Head of caudate nucleus (tissue), 42 donors: Measurements from ENCODE around the gene MYO3B.
"Not testable (repeated sequence)": the region's sequence is repeated elsewhere in the genome, so short reads cannot be mapped to it uniquely, and the experiment has no call there.

Experiments used
- DNase-seq, 42 donors: peaks; one replicate each; pipeline versions ENCODE4 v3.0.0 to v3.0.0-alpha.2; 2020 to 2021; ENCODE audit warnings: mixed read lengths in 7 of 42
- intact Hi-C: fragments of 100-400 bp; cut with DNase I; formaldehyde crosslinking; loops from one replicate; pipeline ENCODE4 v1.15.0; 2022

Gene MYO3B

DNA sequence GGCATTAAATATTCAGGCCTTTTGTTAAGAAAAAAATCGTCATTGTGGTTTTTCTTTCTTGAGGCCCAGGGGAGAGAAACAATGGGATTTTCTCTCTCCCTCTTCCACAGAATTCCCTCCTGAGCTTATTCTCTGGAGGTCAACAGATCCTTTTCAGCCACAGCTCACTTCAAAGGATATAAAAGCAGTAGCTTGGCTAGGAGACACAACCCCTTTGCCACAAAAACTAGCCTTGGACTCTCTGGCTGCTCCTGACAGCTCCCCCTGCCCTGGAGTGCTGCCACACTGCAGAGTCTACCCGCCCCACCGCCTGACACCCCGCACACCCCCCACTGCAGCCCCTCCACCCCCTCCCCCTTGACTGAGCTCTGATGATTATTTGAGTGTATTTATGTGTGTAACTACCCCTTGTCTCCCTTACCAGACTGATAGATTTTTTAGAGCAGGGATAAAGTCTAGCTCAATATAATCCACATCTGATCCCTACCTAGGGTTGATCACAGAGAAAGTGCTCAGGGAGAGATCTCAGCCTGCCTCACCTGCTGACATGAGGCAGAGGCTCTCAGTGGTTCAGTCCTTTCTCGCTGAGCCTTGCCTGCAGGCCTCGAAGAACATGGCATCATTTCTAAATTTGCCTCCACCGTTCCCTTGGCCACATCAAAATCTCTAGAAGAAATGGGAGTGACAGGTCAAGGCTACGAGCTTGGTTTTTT is 405.0 kb downstream of the MYO3B start:
- intact Hi-C loops: no loop called here
- peak in 4 of 42 donors; percentile 13 to 19 (median 14) for DNase-seq

DNA sequence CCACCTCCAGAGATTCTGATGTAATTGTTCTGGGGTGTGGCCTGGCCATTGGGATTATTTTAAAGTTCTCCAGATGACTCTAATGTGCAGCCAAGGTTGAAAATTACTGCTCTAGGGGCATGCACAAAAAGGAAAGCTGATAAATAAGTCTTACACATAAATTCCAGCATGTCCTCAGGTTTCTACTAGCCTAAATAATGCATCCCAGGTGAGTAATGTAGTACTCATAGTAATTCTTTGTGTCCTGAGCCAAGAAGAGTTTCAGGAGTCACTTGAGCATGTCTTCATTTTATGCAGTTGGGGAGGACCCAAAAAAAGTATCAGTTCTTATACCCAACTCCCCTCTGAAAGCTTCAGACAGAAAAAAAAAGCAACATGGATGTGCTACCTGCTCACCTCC is 407.1 kb downstream of the MYO3B start:
- no peak for DNase-seq
- intact Hi-C loops: no loop called here

DNA sequence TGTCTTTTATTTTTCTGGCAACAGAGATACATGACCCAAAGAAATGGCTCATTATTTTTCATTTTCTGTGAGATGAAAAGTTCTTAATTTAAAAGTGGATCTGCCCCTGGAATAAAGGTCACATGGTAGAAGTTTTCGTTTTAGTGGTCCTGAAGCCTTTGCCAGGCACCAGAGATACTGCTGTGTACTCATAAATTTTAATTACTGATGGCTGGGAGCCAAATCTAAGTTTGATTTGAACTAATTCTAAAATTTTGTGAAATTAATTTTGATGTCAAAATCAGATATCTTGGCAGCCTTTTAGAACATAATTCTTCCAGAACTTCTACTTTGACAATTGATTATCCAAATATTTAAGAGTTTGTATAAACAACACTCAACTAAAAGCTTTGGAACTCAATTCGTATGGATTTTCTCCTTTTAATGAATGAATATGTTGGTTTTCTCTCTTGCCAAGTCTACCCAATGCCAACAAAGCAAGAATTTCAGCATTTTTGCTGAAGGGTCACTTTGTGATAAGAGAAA is 408.7 kb downstream of the MYO3B start:
- intact Hi-C loops: no loop called here

DNA sequence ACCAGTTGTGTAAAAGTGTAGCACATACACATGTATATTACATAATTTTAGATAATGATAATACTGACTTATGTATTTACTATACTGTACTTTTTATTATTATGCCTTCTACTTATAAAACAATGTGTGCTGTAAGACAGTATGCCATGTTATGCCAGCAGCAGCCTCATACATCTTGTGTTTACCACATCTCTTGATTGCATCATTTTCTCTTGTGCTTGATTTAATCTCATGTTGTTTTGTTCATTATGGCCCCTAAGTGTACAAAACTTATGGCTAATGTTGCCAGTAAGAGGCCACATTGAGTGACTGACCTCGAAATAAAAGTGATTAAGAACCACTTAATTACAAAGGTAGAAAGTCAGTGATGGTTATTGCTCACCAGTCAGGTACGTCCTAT is 409.2 kb downstream of the MYO3B start:
- intact Hi-C loops: no loop called here
- DNase-seq: no peak

More for the DNA sequence above, 408.7 kb downstream of the MYO3B start:
- DNase-seq: no peak

GRCh38 chr2:170587922-170588321 is 410.0 kb downstream of the MYO3B start:
- intact Hi-C loops: no loop called here
- DNase-seq: no peak

- intact Hi-C loops: no loop called here
- no peak for DNase-seq
These were observed 410.8 kb downstream of the MYO3B start for GRCh38 chr2:170588729-170589128.

DNA sequence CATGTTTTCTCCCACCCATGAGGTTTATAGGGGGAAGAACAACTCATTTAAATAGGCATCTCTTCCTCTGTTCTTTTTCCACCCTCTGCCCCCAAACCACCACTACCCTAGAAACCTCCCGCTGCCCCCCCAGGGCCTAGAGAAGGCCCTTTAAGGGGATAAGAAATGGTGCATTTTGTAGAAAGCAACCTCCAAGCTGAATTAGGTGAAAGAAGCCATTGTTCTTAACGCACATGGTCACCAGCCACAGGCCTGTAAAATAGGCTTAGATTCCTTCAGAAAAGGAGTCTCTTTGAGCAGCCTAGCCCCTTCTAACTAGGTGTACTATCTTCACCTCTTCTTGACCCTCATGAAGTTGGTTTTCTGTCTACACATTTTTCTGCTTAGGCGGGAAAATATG is 418.6 kb downstream of the MYO3B start:
- intact Hi-C loops: no loop called here
- no peak for DNase-seq

GRCh38 chr2:170598067-170598395 is 420.1 kb downstream of the MYO3B start:
- intact Hi-C loops: no loop called here

DNA sequence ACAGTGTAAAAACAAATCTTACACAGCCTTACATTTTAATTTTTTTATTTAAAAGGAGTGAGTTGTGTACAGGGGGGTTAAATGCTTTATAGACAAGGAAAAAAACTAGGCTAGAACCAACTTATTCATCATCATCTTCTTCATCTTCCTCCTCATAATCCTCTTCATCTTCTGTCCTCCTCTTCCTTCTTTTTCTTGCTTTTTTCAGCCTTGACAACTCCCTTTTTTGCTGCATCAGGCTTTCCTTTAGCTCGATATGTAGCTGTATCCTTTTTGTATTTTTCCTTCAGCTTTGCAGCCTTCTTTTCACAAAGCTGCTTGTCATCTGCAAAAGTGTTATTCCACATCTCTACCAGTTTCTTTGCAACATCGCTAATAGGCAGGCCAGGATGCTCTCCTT is 423.5 kb downstream of the MYO3B start:
- intact Hi-C loops: no loop called here
- DNase-seq: no peak

More at GRCh38 chr2:170598067-170598395, 420.1 kb downstream of the MYO3B start:
- DNase-seq: no peak

DNA sequence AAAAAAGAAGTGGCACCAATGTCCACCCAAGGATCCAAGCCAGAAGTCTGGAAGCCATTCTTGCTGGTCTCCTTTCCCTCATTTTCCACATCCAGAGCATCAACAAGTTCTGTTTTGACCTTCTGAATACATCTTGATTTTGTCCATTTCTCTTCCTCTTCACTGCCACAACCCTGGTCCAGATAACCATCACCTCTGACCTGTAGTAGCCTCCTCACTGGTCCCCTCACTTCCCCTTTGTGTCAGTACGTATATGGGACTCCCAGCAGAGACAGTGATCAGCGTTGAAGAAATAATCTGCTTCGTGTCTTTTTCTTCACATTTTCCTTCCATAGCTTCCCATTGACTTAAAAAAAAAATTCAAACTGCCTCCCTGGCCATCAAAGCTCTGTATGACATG is 427.9 kb downstream of the MYO3B start:
- intact Hi-C loops: no loop called here
- DNase-seq: no peak

- intact Hi-C loops: no loop called here
- no peak for DNase-seq
These were observed 429.2 kb downstream of the MYO3B start for GRCh38 chr2:170607171-170607570.

GRCh38 chr2:170610615-170611014 is 432.7 kb downstream of the MYO3B start:
- no peak for DNase-seq
- intact Hi-C loops: no loop called here

DNA sequence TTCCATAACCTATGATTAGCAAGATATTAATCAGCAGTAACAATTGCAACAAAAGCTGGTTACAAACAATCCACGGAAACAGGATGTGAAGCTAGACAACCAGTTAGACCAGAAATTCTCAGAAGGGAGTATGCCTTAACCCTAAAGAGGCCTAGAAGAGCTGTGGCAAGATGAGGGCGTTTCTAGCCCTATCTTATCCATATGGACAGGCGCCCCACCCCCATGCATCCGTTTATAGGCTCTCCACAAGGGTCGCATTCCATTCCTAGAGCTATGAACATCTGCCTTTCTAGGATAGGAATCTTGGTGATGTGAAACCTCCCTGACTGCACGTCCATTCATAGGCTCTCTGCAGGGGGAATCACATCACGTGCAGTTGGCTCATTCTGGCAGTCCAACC is 441.0 kb downstream of the MYO3B start:
- intact Hi-C loops, DNase-seq: not testable (repeated sequence)

DNA sequence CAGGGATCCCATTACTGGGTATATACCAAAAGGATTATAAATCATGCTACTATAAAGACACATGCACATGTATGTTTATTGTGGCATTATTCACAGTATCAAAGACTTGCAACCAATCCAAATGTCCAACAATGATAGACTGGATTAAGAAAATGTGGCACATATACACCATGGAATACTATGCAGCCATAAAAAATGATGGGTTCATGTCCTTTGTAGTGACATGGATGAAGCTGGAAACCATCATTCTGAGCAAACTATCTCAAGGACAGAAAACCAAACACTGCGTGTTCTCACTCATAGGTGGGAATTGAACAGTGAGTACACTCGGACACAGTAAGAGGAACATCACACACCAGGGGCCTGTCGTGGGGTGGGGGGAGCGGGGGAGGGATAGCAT is 457.1 kb downstream of the MYO3B start:
- intact Hi-C loops, DNase-seq: not testable (repeated sequence)

- no peak for DNase-seq
- intact Hi-C loops: no loop called here
These were observed 461.7 kb downstream of the MYO3B start for GRCh38 chr2:170639635-170640034.

- no peak for DNase-seq
- intact Hi-C loops: no loop called here
These were observed 464.0 kb downstream of the MYO3B start for GRCh38 chr2:170641961-170642360.

DNA sequence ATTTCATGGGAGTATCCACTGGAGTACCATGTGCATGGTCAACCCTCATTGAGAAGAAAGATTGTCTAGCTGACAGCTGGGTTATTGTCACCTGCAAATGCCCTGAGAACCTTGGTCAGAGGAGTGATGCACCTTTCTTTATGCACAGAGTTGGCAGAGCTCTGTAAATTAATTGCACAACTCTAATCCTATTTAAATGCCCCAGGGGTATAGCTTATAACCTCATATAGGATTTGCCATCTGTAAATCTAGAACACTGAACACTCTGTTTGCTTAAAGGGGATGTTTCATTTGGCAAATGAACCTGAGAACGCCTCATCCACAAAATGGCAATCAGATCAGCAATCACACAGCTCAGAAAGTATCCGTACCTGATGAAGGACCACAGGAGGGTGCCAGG is 465.4 kb downstream of the MYO3B start:
- DNase-seq: no peak
- intact Hi-C loops: no loop called here

DNA sequence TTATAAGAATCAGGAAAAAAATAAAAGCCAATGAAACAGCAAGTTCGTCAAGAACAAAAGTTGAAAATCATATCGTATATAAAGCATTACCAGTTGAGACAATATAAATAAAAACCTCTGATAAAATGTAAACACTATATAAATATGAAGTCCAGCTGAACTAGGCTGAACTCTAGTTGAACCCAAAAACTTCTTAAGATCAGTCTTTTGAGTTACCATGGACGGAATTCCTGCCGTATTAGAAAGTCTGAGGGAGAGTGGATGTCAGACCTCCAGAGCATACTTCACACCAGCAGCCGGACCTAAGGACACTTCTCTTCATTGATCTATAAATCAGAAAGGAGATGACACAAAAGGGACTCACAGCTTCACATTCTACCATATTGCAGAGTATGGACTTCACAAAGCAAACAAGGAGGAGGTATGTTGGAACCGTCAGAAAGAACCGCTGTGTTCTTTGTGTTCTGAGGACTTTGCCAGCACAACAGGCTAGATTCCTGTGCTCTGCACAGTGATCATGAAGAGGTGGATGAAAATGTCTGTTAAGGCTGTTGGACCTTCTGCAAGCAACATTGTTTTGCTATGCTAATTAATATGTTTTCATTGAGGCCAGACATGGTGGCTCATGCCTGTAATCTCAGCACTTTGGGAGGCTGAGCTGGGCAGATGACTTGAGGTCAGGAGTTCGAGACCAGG is 469.9 kb downstream of the MYO3B start:
- no peak for DNase-seq
- intact Hi-C loops: no loop called here

- no peak for DNase-seq
- intact Hi-C loops: no loop called here
These were observed 473.8 kb downstream of the MYO3B start for GRCh38 chr2:170651624-170652325.
